Stimulated activated effector memory CD8-positive, alpha-beta T cell treated with anti-CD3 and anti-CD28 coated beads, Interleukin-12 subunit alpha, Interleukin-12 subunit beta, amount 100 ng/mL, for 72 hours (primary cell): ENCODE data around the gene PRKX.
"Not testable (repeated sequence)": the region's sequence is repeated elsewhere in the genome, so short reads cannot be mapped to it uniquely, and the experiment has no call there.

Source experiments
- ATAC-seq: fragments of 150-1000 bp; cut with Tn5 transposase; 2 replicates; pipeline ENCODE4 v1.10.0; 2021
- DNase-seq, 2 donors: peaks; one replicate each; pipeline ENCODE4 v3.0.0; 2021 to 2022; ENCODE audit warnings: low spot score in 2 of 2
- H3K27ac Mint-ChIP-seq: one replicate; pipeline ENCODE4 v1.8.0; 2022; ENCODE audit warnings: mild to moderate bottlenecking, mixed read lengths
- H3K36me3 Mint-ChIP-seq: one replicate; pipeline ENCODE4 v1.8.0; 2022; ENCODE audit warnings: mild to moderate bottlenecking, mixed read lengths
- H3K4me1 Mint-ChIP-seq: one replicate; pipeline ENCODE4 v1.8.0; 2022; ENCODE audit warnings: mixed read lengths
- H3K4me3 Mint-ChIP-seq: one replicate; pipeline ENCODE4 v1.8.0; 2022; ENCODE audit warnings: mild to moderate bottlenecking, mixed read lengths
- H3K9me3 Mint-ChIP-seq: one replicate; pipeline ENCODE4 v1.8.0; 2022; ENCODE audit warnings: mixed read lengths

The PRKX gene

DNA sequence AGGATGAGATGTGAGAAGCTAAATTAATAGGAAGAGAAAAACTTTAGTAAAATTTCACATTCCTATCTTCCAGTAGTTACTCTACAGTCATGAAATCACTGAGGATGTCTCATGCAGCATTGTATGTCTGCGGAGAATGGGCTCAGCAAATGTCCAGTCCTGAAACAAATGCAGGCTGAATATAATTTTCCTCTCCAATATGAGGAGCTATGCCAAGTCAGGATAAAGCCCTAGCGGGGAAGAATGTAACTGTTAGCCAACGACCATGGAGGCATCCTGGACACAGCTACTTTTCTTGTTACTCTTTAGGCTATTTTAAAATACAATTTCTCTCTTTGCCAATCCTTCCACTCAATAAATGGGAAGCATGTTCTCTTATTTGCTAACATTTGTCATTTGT is 127.7 kb downstream of the PRKX start:
- Mint-ChIP-seq H3K27ac (no peak overlapping the region), H3K4me3 (no peak overlapping the region), H3K36me3 (no peaks in the 10 kb centered on the region), H3K9me3 (no peaks in the 10 kb centered on the region), H3K4me1 (peaks cover 10% of the 10 kb centered on the region)
- DNase-seq (no peak), ATAC-seq (no peak)

- H3K4me1 Mint-ChIP-seq = peaks cover 10% of the 10 kb centered on the region
- no peak for ATAC-seq
- no peak overlapping the region for H3K4me3 Mint-ChIP-seq
- DNase-seq = no peak
- H3K27ac Mint-ChIP-seq = no peak overlapping the region
- no peaks in the 10 kb centered on the region for H3K9me3 Mint-ChIP-seq
- H3K36me3 Mint-ChIP-seq = no peaks in the 10 kb centered on the region
These were observed 128.9 kb downstream of the PRKX start for GRCh38 chrX:3584415-3584996.

DNA sequence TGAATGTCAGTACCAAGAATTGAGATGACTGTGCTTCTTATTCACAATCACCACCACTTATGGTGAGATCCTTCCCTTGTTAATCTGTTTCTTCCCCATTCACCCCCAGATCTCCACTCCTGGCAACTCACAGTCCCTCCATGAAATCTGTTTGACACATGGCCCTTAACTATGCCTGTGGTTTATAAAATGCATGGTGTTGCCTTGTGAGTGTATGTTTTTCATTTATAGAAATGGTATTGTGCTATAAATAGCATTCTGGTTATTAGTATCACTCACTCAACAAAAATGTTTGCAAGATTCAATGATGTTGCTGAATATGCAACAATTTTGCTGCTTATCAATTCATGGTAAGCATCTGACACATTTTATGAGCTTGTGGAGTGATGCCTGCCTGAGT is 131.0 kb downstream of the PRKX start:
- Mint-ChIP-seq H3K4me3 (no peak overlapping the region), H3K27ac (no peak overlapping the region), H3K36me3 (no peaks in the 10 kb centered on the region), H3K4me1 (peaks cover 10% of the 10 kb centered on the region), H3K9me3 (no peaks in the 10 kb centered on the region)
- DNase-seq (no peak), ATAC-seq (no peak)

DNA sequence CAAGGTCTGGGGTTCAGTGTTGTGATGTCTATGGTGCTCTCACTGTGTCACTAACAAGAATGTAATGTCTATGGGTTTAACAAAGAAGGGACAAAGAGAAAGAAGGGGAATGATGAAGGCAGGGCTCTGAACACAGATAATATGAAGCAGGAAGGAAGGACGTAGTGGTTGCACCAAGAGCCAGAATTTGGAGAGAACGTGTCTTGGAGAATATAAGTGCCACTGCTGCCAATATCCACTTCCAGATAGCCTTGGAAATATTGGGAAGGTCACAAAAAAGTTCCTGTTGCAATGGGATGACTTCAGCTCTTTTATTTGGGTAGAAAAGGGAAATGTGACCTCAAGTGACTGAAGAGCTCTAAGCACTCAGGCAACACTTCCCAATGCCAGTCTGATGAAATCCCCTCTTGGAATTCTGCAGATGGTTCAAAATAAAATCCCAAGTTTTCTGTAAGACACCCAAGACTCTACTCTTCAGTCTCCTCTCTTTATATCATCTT is 131.8 kb downstream of the PRKX start:
- peaks cover 10% of the 10 kb centered on the region for H3K4me1 Mint-ChIP-seq
- DNase-seq (no peak), ATAC-seq (no peak)
- H3K27ac Mint-ChIP-seq = no peak overlapping the region
- H3K9me3 Mint-ChIP-seq = no peaks in the 10 kb centered on the region
- no peak overlapping the region for H3K4me3 Mint-ChIP-seq
- no peaks in the 10 kb centered on the region for H3K36me3 Mint-ChIP-seq

GRCh38 chrX:3577551-3577950 is 135.9 kb downstream of the PRKX start:
- Mint-ChIP-seq H3K4me1 (no peaks in the 10 kb centered on the region), H3K36me3 (no peaks in the 10 kb centered on the region), H3K27ac (no peak overlapping the region), H3K9me3 (no peaks in the 10 kb centered on the region), H3K4me3 (no peak overlapping the region)
- no peak for DNase-seq
- ATAC-seq = no peak

GRCh38 chrX:3576886-3577501 is 136.5 kb downstream of the PRKX start:
- H3K4me1 Mint-ChIP-seq = no peaks in the 10 kb centered on the region
- H3K36me3 Mint-ChIP-seq = no peaks in the 10 kb centered on the region
- no peak overlapping the region for H3K4me3 Mint-ChIP-seq
- DNase-seq = no peak
- no peak for ATAC-seq
- no peak overlapping the region for H3K27ac Mint-ChIP-seq
- H3K9me3 Mint-ChIP-seq = no peaks in the 10 kb centered on the region

DNA sequence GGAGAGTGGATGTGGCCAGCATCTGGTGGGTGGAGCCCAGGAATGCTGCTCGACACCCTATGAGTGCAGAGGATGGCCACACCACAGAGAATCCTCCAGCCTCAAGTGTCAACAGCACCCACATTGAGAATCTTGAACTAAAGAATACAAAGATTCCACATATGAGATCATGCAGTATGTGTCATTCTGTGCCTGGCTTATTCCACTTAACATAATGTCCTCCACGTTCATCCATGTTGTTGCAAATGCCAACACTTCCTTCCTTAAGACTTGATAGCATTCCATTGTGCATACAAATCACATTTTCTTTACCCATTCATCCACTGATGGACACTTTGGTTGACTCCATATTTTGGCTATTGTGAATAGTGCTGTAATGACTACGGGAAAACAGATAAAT is 145.8 kb downstream of the PRKX start:
- Mint-ChIP-seq H3K9me3 (no peaks in the 10 kb centered on the region), H3K4me3 (no peak overlapping the region), H3K36me3 (no peaks in the 10 kb centered on the region), H3K4me1 (no peaks in the 10 kb centered on the region), H3K27ac (no peak overlapping the region)
- ATAC-seq (no peak), DNase-seq (no peak)

- DNase-seq (no peak), ATAC-seq (no peak)
- no peaks in the 10 kb centered on the region for H3K36me3 Mint-ChIP-seq
- H3K27ac Mint-ChIP-seq = no peak overlapping the region
- no peaks in the 10 kb centered on the region for H3K4me1 Mint-ChIP-seq
- no peak overlapping the region for H3K4me3 Mint-ChIP-seq
- no peaks in the 10 kb centered on the region for H3K9me3 Mint-ChIP-seq
These were observed 150.0 kb downstream of the PRKX start for GRCh38 chrX:3563451-3563850.

DNA sequence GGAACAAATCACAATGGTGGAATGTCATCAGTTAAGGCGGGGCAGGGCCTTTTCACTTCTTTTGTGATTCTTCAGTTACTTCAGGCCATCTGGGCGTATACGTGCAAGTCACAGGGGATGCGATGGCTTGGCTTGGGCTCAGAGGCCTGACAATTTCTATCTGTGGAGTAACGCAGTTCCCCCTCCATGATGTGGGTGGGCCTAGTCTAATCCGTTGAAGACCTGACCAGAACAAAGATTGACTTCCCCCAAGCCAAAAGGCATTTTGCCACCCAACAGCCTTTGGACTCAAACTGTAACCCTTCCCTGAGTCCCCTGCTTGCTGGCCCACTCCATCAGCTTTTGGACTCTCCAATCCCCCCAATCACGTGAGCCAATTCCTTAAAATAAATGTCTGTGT is 153.4 kb downstream of the PRKX start:
- not testable (repeated sequence) for H3K36me3 Mint-ChIP-seq, DNase-seq, ATAC-seq, H3K27ac Mint-ChIP-seq, H3K4me3 Mint-ChIP-seq, H3K4me1 Mint-ChIP-seq, H3K9me3 Mint-ChIP-seq
